Lower leg skin (tissue), 4 donors: ENCODE results near the gene PPP2R5C. TPM values are rescaled to one million over a fixed set of nuclear protein-coding genes. Genes with fewer than 3 reads are reported as not detected.
A peak's percentile ranks its signal among the peaks of the same experiment; 100 is the strongest.
"Not testable (repeated sequence)": the region's sequence is repeated elsewhere in the genome, so short reads cannot be mapped to it uniquely, and the experiment has no call there.

ENCODE experiments used
- DNase-seq, 2 donors: peaks; one replicate each; pipeline ENCODE4 v3.0.0-alpha.2; 2019; ENCODE audit warnings: low spot score in 2 of 2
- H3K4me3 ChIP-seq: fragments of 200-600 bp; sonication (generic); 2 replicates; pipeline ENCODE4 v1.5.1; 2017; ENCODE audit warnings: mild to moderate bottlenecking, low read depth; ENCODE audit not compliant: poor library complexity, severe bottlenecking
- CTCF ChIP-seq, 3 donors: fragments of 450-650 bp; IDR thresholded peaks; one replicate each; pipeline ENCODE4 v1.5.1; 2016; ENCODE audit warnings: antibody characterized with exemption in 3 of 3, mild to moderate bottlenecking in 3 of 3, moderate library complexity in 2 of 3
- POLR2A ChIP-seq, 2 donors: fragments of 450-650 bp; IDR thresholded peaks; one replicate each; pipeline ENCODE4 v1.6.1; 2016 to 2017; ENCODE audit warnings: antibody characterized with exemption in 2 of 2, mild to moderate bottlenecking in 1 of 2, moderate library complexity in 1 of 2
- WGBS, 2 donors: methylation state at CpG; one replicate each; pipeline ENCODE4 v1.1.5; 2018; 5-methylcytosine and 5-hydroxymethylcytosine counted together
- intact Hi-C: fragments of 100-400 bp; cut with DNase I; formaldehyde crosslinking; loops from one replicate; pipeline ENCODE4 v1.15.0; 2023; ENCODE audit warnings: low total_unique reads
- total RNA-seq, 4 donors: library from RNA; depleted of rRNA; stranded (reverse); fragments of >200 nt; gene quantifications; one replicate each; pipeline ENCODE4 v1.1.0, GENCODE V29; 2016

Gene PPP2R5C
- total RNA-seq, 4 donors from 2014 or later, result 74.6 to 89.9 (median 80.3) TPM

GRCh38 chr14:101719045-101719645 lies 42.4 kb upstream of the PPP2R5C start:
- WGBS, 2 donors, result 74 to 79% methylated on average over 10 of the region's 10 CpGs
- TF ChIP-seq POLR2A (IDR thresholded peaks at IDR 0.05), result no peak
- TF ChIP-seq CTCF (IDR thresholded peaks at IDR 0.05), result no peak
- DNase-seq, result peak; percentile 13 to 76
- intact Hi-C loops, result no loop called here
- H3K4me3 ChIP-seq, result no peak overlapping the region

GRCh38 chr14:101719708-101720107 lies 41.8 kb upstream of the PPP2R5C start:
- intact Hi-C loops, result no loop called here
- TF ChIP-seq POLR2A (IDR thresholded peaks at IDR 0.05), result no peak
- no peak for TF ChIP-seq CTCF (IDR thresholded peaks at IDR 0.05)
- H3K4me3 ChIP-seq, result no peak overlapping the region
- peak in 1 of 2 donors; percentile 72 for DNase-seq
- WGBS, 2 donors, result 56 to 66% methylated on average over 8 of the region's 8 CpGs

- TF ChIP-seq POLR2A (IDR thresholded peaks at IDR 0.05) (no peak), CTCF (IDR thresholded peaks at IDR 0.05) (no peak)
- intact Hi-C loops, result no loop called here
- DNase-seq, result peak in 1 of 2 donors; percentile 6
- WGBS, 2 donors, result 79 to 81% methylated on average over 5 of the region's 5 CpGs
- no peak overlapping the region for H3K4me3 ChIP-seq
Measured at GRCh38 chr14:101721111-101721510, 40.4 kb upstream of the PPP2R5C start.

GRCh38 chr14:101721951-101722661 lies 39.4 kb upstream of the PPP2R5C start:
- WGBS, 2 donors, result 44 to 46% methylated on average over 21 of the region's 21 CpGs
- peak in 1 of 2 donors; percentile 88 for DNase-seq
- H3K4me3 ChIP-seq, result no peak overlapping the region
- intact Hi-C loops, result no loop called here
- TF ChIP-seq POLR2A (IDR thresholded peaks at IDR 0.05) (no peak), CTCF (IDR thresholded peaks at IDR 0.05) (no peak)

- TF ChIP-seq POLR2A (IDR thresholded peaks at IDR 0.05) (no peak), CTCF (IDR thresholded peaks at IDR 0.05) (no peak)
- intact Hi-C loops, result no loop called here
Measured at GRCh38 chr14:101723061-101723595, 38.4 kb upstream of the PPP2R5C start.

GRCh38 chr14:101725652-101726051 lies 35.9 kb upstream of the PPP2R5C start:
- intact Hi-C loops, H3K4me3 ChIP-seq: not testable (repeated sequence)
- 90 to 98% methylated on average over 7 of the region's 7 CpGs for WGBS, 2 donors
- peak in 1 of 2 donors; percentile 11 for DNase-seq

More at GRCh38 chr14:101723061-101723595, 38.4 kb upstream of the PPP2R5C start:
- WGBS, 2 donors, result 72 to 83% methylated on average over 8 of the region's 8 CpGs
- DNase-seq, result peak in 1 of 2 donors; percentile 81
- no peak overlapping the region for H3K4me3 ChIP-seq
